ENCODE measurements around the gene LRMDA.

DNA sequence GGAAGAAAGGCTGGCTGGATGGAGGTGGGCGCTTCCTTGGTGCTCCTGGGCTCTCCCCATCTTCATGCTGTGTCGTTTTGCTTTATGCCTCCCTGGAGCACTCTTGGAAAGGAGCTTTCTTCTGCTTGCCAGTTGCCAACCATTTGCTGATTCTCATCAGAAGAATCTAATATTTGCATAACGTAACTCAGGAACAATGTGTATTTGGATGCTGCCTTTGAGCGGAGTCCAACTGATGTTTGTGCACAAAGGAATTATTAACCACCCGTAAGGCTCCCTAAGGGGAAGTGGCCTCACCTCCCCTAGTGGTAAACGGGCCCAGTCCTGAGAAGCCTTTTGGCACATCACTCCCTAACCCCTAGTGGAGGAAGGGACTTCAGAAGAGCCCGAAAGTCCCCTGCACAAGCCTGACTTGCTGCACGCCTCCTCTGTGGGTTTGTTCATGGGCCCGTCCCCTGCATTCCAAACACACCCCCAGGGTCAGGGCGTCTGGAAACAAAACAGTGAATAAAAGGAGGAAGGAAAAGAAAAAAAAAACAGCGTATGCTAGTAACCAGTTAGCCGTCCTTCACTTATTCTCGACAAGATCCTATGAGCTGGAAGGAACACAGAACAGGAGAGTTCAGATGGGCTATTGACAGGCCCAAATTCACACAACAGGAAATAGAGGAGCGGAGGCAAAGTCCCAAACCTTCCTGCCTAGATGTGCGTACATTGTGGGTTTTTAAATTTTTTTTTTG is 602.2 kb downstream of the LRMDA start:
- peak; percentile 52; the same call in 1 of the 2 replicates for TF ChIP-seq POLR2AphosphoS2 (IDR thresholded peaks at IDR 0.05; ENCODE audit: low read depth, low read length)
- peak; percentile 70 to 83 for TF ChIP-seq POLR2A (IDR thresholded peaks at IDR 0.05; ENCODE audit: insufficient read depth in 1 of 2, low read depth in 2 of 2, low read length in 2 of 2)
- peak; percentile 81 for TF ChIP-seq FOSL2 (CRISPR knock-in tag; IDR thresholded peaks at IDR 0.05)
- no peak for TF ChIP-seq ZNF7 (CRISPR knock-in tag; IDR thresholded peaks at IDR 0.05)

All from HepG2 (cell line).